ENCODE results near the gene FARS2. TPM values are rescaled to one million over a fixed set of nuclear protein-coding genes. Genes with fewer than 3 reads are reported as not detected.

FARS2 gene
- polyA plus RNA-seq, 1 donor from 2014 or later, result 32.8 TPM

DNA sequence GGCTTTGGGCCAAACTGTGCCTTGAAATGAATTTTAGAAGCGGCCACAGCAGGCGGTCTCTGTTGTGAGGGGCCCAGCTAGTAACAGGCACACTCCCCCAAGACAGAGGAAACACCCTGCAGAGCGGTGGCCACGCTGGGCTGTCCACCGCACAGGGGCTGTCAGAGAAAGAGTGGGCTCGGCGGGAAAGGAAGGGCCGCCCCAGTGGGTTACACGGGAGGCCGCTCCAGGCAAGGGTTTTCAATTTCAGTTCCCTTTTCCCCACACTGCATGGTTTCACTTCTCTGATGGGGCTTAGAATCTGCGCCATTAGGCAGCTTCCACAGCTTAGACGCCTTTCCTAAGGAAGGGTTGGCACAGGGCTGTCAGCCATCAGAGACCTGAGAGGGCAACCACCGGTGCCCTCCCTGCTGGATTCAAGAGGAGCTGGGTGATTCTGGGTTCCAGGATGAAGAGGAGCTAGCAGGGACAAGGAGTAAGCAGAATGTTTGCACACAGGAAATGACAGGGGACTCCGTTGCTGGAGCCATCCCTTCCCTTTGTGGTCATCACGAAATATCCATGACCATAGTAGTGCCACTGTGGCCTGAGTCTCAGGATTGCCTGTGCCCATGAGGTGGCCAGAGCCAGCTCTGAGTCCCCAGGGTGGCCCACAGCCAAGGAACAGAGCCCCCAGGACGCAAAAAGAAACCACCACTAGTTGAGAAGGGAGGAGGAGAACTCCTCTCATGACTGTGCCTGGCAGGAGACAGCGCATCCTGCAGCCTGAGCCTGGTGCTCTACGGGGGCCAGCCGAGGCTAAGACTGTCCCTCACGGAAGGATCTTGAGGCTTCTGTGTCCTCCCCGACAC, 462.8 kb downstream of the FARS2 start:
- Mint-ChIP-seq H3K4me3 (peak overlapping the region; percentile 97 to 99 (median 98)), H3K36me3 (peaks cover 8% of the 10 kb centered on the region), H3K27me3 (peaks cover 2% of the 10 kb centered on the region), H3K4me1 (peaks cover 43 to 59% (median 56%) of the 10 kb centered on the region in 3 donors), H3K9me3 (no peaks in the 10 kb centered on the region), H3K27ac (peak overlapping the region; percentile 99 to 100 (median 99))

DNA sequence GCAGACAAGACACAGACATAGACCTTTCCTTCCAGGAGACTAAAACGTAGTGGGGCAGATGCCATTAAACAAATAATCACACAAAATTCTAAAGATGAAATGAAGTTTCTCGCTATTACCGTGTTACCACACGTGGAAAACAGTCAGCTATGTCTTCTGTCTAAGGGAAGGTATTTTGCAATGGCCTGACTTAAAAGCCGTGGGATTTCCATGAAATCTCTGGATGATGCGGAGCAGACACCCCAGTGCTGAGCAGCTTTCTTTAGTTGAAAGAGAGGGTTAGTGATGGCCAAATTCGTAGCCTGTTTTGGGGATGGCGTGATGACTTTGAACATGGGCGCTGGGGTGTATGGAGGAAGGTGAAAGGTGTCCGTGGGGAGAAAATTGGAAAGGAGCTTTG, 463.6 kb downstream of the FARS2 start:
- H3K27me3 Mint-ChIP-seq, result peaks cover 2% of the 10 kb centered on the region
- peak overlapping the region; percentile 97 to 99 (median 98) for H3K4me3 Mint-ChIP-seq
- peaks cover 46 to 58% (median 56%) of the 10 kb centered on the region in 3 donors for H3K4me1 Mint-ChIP-seq
- peak overlapping the region; percentile 99 to 100 (median 99) for H3K27ac Mint-ChIP-seq
- H3K36me3 Mint-ChIP-seq, result peaks cover 8% of the 10 kb centered on the region
- no peaks in the 10 kb centered on the region for H3K9me3 Mint-ChIP-seq

DNA sequence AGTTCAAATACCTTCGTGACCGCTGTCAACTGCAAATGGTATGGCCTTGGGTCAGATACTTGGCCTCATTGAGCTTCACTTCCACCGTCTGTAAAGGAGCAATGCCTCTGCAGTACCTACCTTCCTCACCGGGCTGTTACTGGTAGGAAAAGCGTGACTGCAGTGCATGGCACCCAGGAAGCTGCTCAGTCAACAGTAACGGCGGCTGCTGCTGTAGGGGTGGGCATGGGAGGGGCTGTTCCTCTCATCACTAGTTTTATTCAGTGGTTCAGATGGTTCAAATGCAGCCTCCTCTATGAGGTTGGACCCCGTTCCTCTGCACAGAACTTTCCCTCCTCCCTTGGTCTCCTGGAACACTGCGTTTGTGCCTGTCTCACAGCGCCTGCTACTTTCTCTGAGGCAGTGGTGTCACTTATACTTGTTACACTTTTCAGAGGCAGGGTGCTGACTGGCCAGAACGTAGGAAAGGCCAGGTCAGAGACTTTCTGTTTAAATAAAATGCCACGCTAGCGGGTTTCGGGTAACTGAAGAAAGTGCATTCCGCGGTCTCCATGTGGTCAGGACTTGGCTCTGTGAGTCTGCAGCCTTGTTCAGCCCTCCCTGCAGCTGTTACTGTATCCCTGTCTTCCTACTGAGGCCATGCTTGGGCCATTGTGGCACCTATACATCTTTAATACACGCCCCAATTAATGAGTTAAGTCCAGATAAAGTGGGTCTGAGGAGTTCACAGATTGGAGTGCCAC, 465.8 kb downstream of the FARS2 start:
- H3K4me3 Mint-ChIP-seq, result peak overlapping the region; percentile 25 to 98 (median 54)
- H3K9me3 Mint-ChIP-seq, result no peaks in the 10 kb centered on the region
- H3K36me3 Mint-ChIP-seq, result peaks cover 13% of the 10 kb centered on the region
- peaks cover 45 to 57% (median 53%) of the 10 kb centered on the region in 3 donors for H3K4me1 Mint-ChIP-seq
- H3K27ac Mint-ChIP-seq, result peak overlapping the region; percentile 61 to 83 (median 67)
- peaks cover 2% of the 10 kb centered on the region for H3K27me3 Mint-ChIP-seq

DNA sequence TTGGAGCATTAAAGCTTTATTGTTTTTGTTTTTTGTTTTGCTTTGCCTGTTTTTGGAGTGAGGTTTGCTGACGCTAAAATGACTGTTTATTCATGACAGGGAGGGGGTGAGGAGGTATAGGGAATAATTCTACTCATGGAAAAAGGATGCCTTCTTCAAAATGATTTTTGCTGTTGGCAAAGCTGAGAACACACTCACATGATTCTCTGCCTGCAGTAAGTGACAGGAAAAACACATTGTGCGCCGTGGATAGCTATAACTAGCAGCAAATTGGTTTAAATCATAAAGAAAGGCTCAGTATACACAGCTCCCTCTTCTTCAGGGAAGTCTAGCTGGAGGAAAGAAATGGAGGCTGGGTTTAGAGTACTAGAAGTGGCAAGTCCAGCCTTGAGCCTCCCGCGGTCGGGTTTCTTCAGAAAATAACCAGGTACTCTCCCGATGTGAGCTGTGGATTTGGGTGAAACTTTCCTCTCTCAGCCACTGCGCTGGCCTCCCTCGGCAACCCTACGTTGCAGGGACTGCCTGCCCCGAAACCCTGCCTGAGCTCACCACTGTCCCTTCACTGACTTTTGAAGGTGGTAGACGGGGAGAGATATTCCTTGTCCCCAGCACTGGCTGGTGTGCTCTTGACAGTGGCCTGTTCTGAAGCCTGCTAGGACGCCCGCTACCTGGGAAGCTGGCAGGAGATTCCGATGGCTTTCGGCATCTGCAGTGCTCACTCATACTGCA, 467.2 kb downstream of the FARS2 start:
- Mint-ChIP-seq H3K4me1 (peaks cover 34 to 44% (median 39%) of the 10 kb centered on the region in 3 donors), H3K4me3 (peak overlapping the region; percentile 6 to 62 (median 54)), H3K36me3 (peaks cover 17% of the 10 kb centered on the region)

DNA sequence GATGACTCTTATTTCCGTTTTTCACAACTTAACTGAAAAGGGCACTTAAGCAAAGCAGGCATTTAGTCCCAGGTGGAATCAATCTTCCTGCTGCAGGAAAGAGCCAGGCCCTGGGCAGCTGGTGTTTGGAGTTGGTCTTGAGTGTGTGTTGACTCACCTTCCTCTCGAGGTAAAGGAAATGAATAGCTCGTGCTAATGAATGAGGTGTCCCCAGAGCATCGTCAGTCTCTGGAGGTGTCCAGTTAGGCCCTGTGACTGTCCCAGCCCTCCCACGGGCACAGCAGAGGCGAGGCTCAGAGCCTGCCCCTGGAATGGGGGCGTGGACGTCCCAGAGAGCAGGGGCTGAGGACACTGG, 467.7 kb downstream of the FARS2 start:
- H3K4me1 Mint-ChIP-seq, result peaks cover 30 to 42% (median 34%) of the 10 kb centered on the region in 3 donors
- no peaks in the 10 kb centered on the region for H3K9me3 Mint-ChIP-seq
- peak overlapping the region in 2 of 4 donors; percentile 56 for H3K4me3 Mint-ChIP-seq
- peaks cover 2% of the 10 kb centered on the region for H3K27me3 Mint-ChIP-seq
- peaks cover 17% of the 10 kb centered on the region for H3K36me3 Mint-ChIP-seq
- no peak overlapping the region for H3K27ac Mint-ChIP-seq

More for the DNA sequence above, 467.2 kb downstream of the FARS2 start:
- Mint-ChIP-seq H3K27me3 (peaks cover 2% of the 10 kb centered on the region), H3K9me3 (no peaks in the 10 kb centered on the region), H3K27ac (peak overlapping the region in 1 of 3 donors; percentile 70)

DNA sequence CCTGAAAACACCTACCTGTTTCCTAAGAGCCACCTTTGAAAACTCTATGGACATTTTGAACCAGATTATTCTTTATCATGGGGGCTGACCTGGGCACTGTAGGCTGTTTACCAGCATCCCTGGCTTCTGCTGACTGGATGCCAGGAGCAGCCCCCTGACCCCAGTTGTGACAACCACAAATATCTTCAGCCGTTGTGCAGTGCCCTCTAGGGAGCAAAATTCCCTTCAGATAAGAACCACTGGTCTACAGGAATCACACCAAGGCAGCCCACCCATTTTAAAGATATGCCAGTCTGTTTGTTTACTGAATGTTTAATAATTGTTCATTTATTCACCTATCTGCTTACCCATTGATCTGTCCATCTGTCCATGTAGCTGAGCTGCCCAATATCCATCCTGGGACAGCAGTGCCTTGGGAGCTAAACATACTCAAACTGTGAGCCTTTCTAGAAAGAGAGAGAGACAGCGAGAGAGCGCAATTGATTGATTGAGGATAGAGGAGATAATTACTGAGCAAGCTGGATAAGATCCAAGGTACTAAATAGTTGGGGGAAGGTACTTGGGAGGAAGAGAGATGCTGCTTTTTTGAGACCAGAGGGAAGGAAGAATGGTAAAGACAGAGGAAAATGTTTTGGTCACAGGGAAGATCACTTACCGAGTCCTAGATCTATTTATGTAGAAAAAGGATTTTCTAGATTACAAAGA, 468.7 kb downstream of the FARS2 start:
- Mint-ChIP-seq H3K9me3 (no peaks in the 10 kb centered on the region), H3K4me1 (peaks cover 22 to 36% (median 25%) of the 10 kb centered on the region in 3 donors), H3K27me3 (peaks cover 2% of the 10 kb centered on the region), H3K4me3 (no peak overlapping the region), H3K36me3 (peaks cover 17% of the 10 kb centered on the region), H3K27ac (no peak overlapping the region)

DNA sequence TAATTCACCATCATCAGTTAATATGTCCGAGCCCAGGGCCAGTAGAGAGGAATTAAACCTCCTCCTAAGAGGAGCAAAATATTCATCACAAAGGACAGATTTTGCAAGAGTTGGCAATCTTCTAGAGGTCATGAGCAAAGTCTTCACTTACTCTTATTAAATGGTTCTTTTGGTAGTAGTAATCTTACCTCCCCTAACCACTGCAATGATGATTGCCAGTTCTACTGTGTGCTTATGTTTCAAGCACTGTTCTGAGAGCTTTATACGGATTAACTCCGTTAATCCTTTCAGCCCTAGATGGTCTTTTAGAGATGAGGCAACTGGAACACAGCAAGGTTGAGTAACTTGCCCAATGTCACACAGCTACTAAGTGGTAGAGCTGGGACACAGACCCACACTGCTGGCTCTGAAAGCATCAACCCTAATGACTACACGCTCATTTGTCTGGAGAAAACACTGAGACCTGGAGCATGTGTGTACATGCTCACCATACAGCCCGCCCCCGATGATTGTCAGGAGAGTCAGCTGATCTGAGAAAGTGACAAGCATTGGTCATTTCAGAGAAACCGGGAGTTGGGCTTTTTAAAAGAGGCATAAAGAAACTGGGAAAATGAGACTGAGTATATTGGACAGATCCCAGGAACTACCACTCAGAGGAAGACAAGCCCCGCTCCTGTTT, 469.4 kb downstream of the FARS2 start:
- Mint-ChIP-seq H3K9me3 (no peaks in the 10 kb centered on the region), H3K27me3 (peaks cover 2% of the 10 kb centered on the region), H3K27ac (peak overlapping the region in 1 of 3 donors; percentile 63), H3K36me3 (peaks cover 12% of the 10 kb centered on the region), H3K4me3 (no peak overlapping the region), H3K4me1 (peaks cover 18 to 31% (median 23%) of the 10 kb centered on the region in 3 donors)

DNA sequence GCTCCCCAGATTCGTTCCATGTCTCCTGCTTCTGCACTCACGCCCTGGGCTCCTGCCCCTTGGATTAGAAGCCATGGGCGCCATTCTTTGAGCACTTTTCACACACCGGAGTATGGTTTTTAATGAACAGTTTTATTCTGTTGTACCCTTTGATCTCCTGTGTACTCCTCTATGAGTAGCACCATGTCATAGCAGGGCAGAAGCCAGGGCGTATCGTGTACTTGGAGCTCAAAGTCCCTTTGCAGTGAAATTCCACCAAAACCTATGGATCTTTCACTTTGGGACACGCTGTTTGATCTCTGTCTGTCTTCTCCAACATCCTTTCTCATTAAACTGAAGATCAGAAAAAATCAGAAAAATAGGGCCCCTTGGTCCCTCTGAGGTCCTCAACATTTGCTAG, 470.1 kb downstream of the FARS2 start:
- H3K27me3 Mint-ChIP-seq, result peaks cover 2% of the 10 kb centered on the region
- no peaks in the 10 kb centered on the region for H3K9me3 Mint-ChIP-seq
- H3K36me3 Mint-ChIP-seq, result peaks cover 12% of the 10 kb centered on the region
- H3K4me1 Mint-ChIP-seq, result peaks cover 18 to 25% (median 18%) of the 10 kb centered on the region in 3 donors
- peak overlapping the region in 1 of 3 donors; percentile 63 for H3K27ac Mint-ChIP-seq
- H3K4me3 Mint-ChIP-seq, result no peak overlapping the region

DNA sequence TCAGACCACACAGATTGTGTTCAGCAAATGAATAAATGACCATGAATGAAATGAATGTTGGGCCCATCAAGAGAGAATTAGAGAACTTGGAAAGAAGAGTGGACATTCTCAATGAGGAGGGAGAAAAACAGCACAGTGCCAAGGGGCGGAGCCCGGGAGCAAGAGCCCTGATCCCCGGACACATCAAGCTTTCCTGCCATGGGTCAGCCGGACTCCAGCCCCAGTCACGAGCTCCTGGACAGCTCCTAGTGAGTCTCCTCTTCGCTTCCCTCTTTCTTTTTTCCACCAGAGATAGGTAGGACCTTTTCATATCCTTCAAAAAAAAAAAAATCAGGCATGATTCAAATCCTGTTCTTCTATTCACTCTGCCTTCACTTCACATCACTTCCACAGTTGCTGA, 471.2 kb downstream of the FARS2 start:
- peaks cover 12% of the 10 kb centered on the region for H3K36me3 Mint-ChIP-seq
- H3K4me1 Mint-ChIP-seq, result peaks cover 9 to 14% (median 10%) of the 10 kb centered on the region in 3 donors
- H3K27me3 Mint-ChIP-seq, result peaks cover 2% of the 10 kb centered on the region
- no peaks in the 10 kb centered on the region for H3K9me3 Mint-ChIP-seq
- no peak overlapping the region for H3K27ac Mint-ChIP-seq
- H3K4me3 Mint-ChIP-seq, result no peak overlapping the region

DNA sequence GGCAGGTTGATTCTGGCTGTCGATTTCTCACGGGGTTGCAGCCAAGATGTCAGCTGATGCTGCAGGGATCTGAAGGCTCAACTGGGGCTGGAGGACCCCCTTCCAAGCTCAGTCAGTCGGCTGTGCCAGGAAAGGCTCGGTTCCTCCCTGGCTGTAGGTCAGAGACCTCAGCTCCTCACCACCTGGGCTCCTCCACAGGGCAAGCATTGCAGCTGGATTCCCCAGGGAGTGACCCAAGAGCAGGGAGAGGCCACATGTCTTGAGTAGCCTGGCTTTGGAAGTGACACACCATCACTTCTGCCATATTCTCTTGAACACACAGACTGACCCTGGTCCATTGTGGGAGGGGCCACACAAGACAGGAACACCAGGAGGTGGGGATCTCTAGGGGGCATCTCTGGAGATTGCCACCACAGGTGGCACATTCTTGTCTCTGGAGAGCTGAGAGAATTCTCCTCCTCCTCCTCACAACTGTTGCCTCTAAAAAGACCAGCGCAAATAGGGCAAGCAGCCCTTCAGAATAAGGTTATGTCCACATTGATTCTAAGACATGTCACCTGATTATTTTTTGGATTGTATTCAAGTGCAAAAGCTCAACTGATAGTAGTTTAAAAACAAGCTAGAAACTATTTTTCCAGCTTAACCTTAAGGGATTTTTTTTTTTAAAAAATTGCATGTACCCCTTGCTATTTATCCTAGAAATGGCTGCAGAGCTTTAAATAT, 474.9 kb downstream of the FARS2 start:
- no peak overlapping the region for H3K4me3 Mint-ChIP-seq
- no peaks in the 10 kb centered on the region for H3K4me1 Mint-ChIP-seq
- H3K27me3 Mint-ChIP-seq, result no peaks in the 10 kb centered on the region
- no peak overlapping the region for H3K27ac Mint-ChIP-seq
- H3K9me3 Mint-ChIP-seq, result no peaks in the 10 kb centered on the region
- H3K36me3 Mint-ChIP-seq, result peaks cover 19% of the 10 kb centered on the region

DNA sequence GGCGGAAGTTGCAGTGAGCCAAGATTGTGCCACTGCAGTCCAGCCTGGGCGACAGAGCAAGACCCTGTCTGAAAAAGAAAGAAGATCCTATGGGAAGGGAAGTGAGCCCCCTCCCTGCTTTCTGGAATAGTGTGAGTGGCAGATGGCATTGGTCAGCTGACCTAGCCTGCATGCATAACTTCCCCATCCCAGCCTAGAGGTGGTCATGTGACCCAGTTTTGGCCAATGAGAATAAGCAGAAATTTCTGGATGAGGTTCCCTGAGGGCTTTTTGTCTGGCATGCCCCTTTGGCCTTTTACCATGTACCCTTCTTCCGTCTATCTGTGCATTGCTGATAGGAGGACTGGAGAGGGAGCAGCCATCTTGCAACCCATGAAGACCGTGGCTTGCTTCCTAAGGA, 476.1 kb downstream of the FARS2 start:
- Mint-ChIP-seq H3K36me3 (peaks cover 15% of the 10 kb centered on the region), H3K27ac (peak overlapping the region in 1 of 3 donors; percentile 10), H3K9me3 (no peaks in the 10 kb centered on the region), H3K4me3 (no peak overlapping the region), H3K27me3 (no peaks in the 10 kb centered on the region), H3K4me1 (no peaks in the 10 kb centered on the region)

DNA sequence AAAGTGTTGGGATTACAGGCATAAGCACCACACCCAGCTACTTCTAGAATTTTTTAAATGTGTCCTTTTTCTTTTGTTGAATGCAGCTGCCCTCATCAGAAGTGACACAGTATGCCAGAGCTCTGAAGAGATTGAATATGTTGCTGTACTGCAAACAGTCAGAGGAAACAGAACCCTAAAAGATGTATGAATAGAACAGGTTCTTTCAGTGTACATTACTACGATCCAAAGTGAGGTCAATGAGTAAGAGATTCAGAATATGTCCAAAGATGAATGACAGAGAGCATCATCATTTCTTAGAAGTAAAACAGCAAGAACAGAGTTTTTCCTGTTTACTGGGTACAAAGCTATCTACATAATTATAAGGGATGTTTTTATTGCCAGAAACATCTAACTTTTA, 476.9 kb downstream of the FARS2 start:
- no peaks in the 10 kb centered on the region for H3K9me3 Mint-ChIP-seq
- peak overlapping the region in 1 of 3 donors; percentile 10 for H3K27ac Mint-ChIP-seq
- no peaks in the 10 kb centered on the region for H3K27me3 Mint-ChIP-seq
- no peak overlapping the region for H3K4me3 Mint-ChIP-seq
- H3K4me1 Mint-ChIP-seq, result no peaks in the 10 kb centered on the region
- H3K36me3 Mint-ChIP-seq, result peaks cover 15% of the 10 kb centered on the region

DNA sequence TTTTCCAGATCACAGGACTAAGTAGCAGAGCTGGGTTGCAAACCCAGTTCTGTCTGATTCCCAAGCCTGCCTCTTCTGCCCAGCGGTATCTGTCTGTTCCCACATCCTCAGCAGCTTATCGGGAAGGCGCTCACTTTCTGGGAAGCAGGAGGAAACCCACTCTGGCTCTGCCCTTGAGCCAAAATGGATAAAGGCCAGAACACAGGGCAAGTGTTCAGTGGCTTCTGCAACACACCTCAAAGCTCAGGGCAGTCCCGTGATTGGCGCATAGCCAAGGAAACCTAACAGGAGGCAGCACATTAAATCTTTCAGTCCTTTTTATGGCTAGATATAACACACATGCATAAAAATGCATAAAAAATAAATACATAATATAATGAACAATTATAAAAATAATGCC, 483.2 kb downstream of the FARS2 start:
- no peak overlapping the region for H3K4me3 Mint-ChIP-seq
- H3K4me1 Mint-ChIP-seq, result no peaks in the 10 kb centered on the region
- H3K27ac Mint-ChIP-seq, result no peak overlapping the region
- no peaks in the 10 kb centered on the region for H3K9me3 Mint-ChIP-seq
- peaks cover 20% of the 10 kb centered on the region for H3K36me3 Mint-ChIP-seq
- H3K27me3 Mint-ChIP-seq, result no peaks in the 10 kb centered on the region
